ENCODE results near the gene OR5K3. TPM values are rescaled to one million over a fixed set of nuclear protein-coding genes. Genes with fewer than 3 reads are reported as not detected.
"Not testable (repeated sequence)": the region's sequence is repeated elsewhere in the genome, so short reads cannot be mapped to it uniquely, and the experiment has no call there.

The OR5K3 gene
- total RNA-seq, 5 donors from 2014 or later (not counting 1 experiment from before 2014, with no cell fraction given) = not detected

GRCh38 chr3:98372445-98372844 lies 18.0 kb upstream of the OR5K3 start:
- Mint-ChIP-seq H3K4me3 (no peak overlapping the region), H3K4me1 (peaks cover 0 to 3% (median 2%) of the 10 kb centered on the region in 3 donors), H3K27me3 (peaks cover 3% of the 10 kb centered on the region in 2 donors), H3K27ac (no peak overlapping the region), H3K9me3 (no peaks in the 10 kb centered on the region), H3K36me3 (no peaks in the 10 kb centered on the region)
- DNase-seq (no peak), ATAC-seq (replicated peaks in 1 of 4) (no peak)
- H3K4me1 ChIP-seq (ENCODE audit: control insufficient read depth in 1 of 2, extremely low read depth in 1 of 2, insufficient read depth in 2 of 2, low read length in 2 of 2) = no peaks in the 10 kb centered on the region
- H3K9me3 ChIP-seq = no peaks in the 10 kb centered on the region
- no peak overlapping the region for H3K4me3 ChIP-seq (ENCODE audit: control insufficient read depth in 1 of 2, extremely low read depth in 1 of 2, low read length in 1 of 2)
- no peak overlapping the region for H3K27ac ChIP-seq (ENCODE audit: low read length)
- H3K27me3 ChIP-seq (replicated peaks in 1 of 2; ENCODE audit: control insufficient read depth in 2 of 2, extremely low read depth in 1 of 2, insufficient read depth in 2 of 2, low read length in 1 of 2) = no peaks in the 10 kb centered on the region
- ChIA-PET POLR2A (no interaction called here), CTCF (interaction anchor here (0.6 to 0.7 kb wide), 2 partner anchors 219 to 705 kb away, joined by 3 to 4 read pairs; no protein-coding TSS in a partner anchor)
- no CpG with 5 or more reads among the region's 1 CpG for WGBS (ENCODE audit: insufficient coverage)
- H3K36me3 ChIP-seq (ENCODE audit: control insufficient read depth in 2 of 2, extremely low read depth in 1 of 2, insufficient read depth in 1 of 2, low read length in 1 of 2) = no peaks in the 10 kb centered on the region

DNA sequence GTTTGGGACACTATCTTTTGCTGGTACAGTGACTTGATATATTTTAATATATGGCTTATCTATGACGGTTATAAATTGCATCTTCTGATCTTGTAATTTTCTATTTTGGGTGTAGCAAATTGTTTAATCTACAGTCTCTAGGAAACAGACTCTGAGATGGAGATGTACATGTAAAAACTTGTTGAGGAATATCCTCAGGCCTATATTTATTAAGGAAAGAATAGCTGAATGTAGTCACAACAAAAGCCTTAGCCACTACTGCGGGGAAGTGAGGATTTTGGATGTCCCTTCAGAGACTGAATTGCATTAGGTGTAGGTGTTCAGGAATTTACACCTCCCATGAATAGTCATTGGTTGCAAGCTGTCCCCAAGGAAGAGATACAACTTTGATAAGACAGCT lies 13.8 kb upstream of the OR5K3 start:
- no peaks in the 10 kb centered on the region for H3K9me3 ChIP-seq
- Mint-ChIP-seq H3K27ac (no peak overlapping the region), H3K27me3 (peaks cover 4% of the 10 kb centered on the region in 2 donors), H3K36me3 (no peaks in the 10 kb centered on the region), H3K9me3 (no peaks in the 10 kb centered on the region), H3K4me3 (no peak overlapping the region), H3K4me1 (peaks cover 0 to 3% (median 2%) of the 10 kb centered on the region in 3 donors)
- ChIA-PET POLR2A (interaction anchor here in 1 of 2 donors (0.6 kb wide), 1 partner anchor 292 kb away, joined by 6 read pairs; no protein-coding TSS in a partner anchor), CTCF (no interaction called here)
- no peaks in the 10 kb centered on the region for H3K36me3 ChIP-seq (ENCODE audit: control insufficient read depth in 2 of 2, extremely low read depth in 1 of 2, insufficient read depth in 1 of 2, low read length in 1 of 2)
- H3K4me1 ChIP-seq (ENCODE audit: control insufficient read depth in 1 of 2, extremely low read depth in 1 of 2, insufficient read depth in 2 of 2, low read length in 2 of 2) = no peaks in the 10 kb centered on the region
- no CpG with 5 or more reads among the region's 2 CpGs for WGBS (ENCODE audit: insufficient coverage)
- H3K27ac ChIP-seq (ENCODE audit: low read length) = no peak overlapping the region
- no peaks in the 10 kb centered on the region for H3K27me3 ChIP-seq (replicated peaks in 1 of 2; ENCODE audit: control insufficient read depth in 2 of 2, extremely low read depth in 1 of 2, insufficient read depth in 2 of 2, low read length in 1 of 2)
- DNase-seq = no peak
- no peak for ATAC-seq (replicated peaks in 1 of 4)
- H3K4me3 ChIP-seq (ENCODE audit: control insufficient read depth in 1 of 2, extremely low read depth in 1 of 2, low read length in 1 of 2) = no peak overlapping the region

DNA sequence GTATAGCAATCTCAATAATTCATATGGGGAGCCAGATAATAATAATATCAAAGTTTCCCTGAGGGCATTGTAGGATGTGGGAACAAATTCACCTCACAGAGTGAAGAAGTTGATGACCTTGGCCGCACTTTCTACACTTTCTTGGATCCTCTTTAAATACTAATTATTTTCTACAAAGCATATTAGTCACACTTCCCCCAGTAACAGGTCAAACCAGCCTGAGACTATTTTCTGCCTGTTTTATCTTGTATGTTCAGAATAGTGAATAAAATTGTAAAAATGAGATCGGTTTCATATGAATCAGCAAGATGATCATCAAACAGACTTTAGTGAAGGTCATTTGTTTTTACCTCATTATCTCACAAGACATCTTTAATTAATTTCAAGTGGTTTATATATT lies 2.3 kb upstream of the OR5K3 start:
- POLR2A ChIA-PET = no interaction called here

DNA sequence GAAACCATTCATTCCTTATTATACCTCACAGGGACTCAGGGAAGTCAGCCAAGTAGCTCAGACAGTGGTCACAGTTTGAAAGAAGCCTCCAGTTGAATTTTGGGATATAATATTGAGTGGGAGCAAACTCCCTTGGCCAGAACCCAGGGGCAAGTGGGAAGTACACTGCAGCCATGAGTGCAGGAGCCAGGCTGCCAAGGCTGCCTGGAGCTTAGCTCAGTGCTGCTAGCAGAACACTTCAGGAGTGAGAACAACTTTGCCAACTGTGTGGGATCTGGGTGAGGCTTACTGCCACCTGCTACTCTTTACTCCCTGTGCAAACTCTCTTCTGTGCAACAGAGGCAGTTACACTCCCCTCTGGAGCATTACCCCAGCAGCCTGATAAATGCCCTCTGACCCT lies 4.6 kb downstream of the OR5K3 start:
- ATAC-seq (replicated peaks in 1 of 4) (no peak), DNase-seq (no peak)
- H3K36me3 ChIP-seq (ENCODE audit: control insufficient read depth in 2 of 2, extremely low read depth in 1 of 2, insufficient read depth in 1 of 2, low read length in 1 of 2) = no peaks in the 10 kb centered on the region
- H3K4me3 ChIP-seq (ENCODE audit: control insufficient read depth in 1 of 2, extremely low read depth in 1 of 2, low read length in 1 of 2) = no peak overlapping the region
- H3K9me3 ChIP-seq = no peaks in the 10 kb centered on the region
- peaks cover 9 to 18% of the 10 kb centered on the region in 2 donors for H3K27me3 Mint-ChIP-seq
- no peaks in the 10 kb centered on the region for H3K36me3 Mint-ChIP-seq
- H3K27ac Mint-ChIP-seq = no peak overlapping the region
- peaks cover 0 to 7% of the 10 kb centered on the region in 2 experiments for H3K27me3 ChIP-seq (replicated peaks in 1 of 2; ENCODE audit: control insufficient read depth in 2 of 2, extremely low read depth in 1 of 2, insufficient read depth in 2 of 2, low read length in 1 of 2)
- no peak overlapping the region for H3K4me3 Mint-ChIP-seq
- H3K4me1 Mint-ChIP-seq = peaks cover 0 to 2% (median 0%) of the 10 kb centered on the region in 3 donors
- peaks cover 0 to 21% (median 18%) of the 10 kb centered on the region in 3 donors for H3K9me3 Mint-ChIP-seq
- H3K27ac ChIP-seq (ENCODE audit: low read length) = no peak overlapping the region
- no peaks in the 10 kb centered on the region for H3K4me1 ChIP-seq (ENCODE audit: control insufficient read depth in 1 of 2, extremely low read depth in 1 of 2, insufficient read depth in 2 of 2, low read length in 2 of 2)
- ChIA-PET CTCF (no interaction called here), POLR2A (interaction anchor here in 1 of 2 donors (0.9 kb wide), 1 partner anchor 13 kb away, joined by 4 read pairs; no protein-coding TSS in a partner anchor)

More for the DNA sequence above, 2.3 kb upstream of the OR5K3 start:
- Mint-ChIP-seq H3K4me1 (no peaks in the 10 kb centered on the region), H3K9me3 (no peaks in the 10 kb centered on the region), H3K27me3 (peaks cover 12 to 15% of the 10 kb centered on the region in 2 donors), H3K27ac (no peak overlapping the region), H3K36me3 (no peaks in the 10 kb centered on the region), H3K4me3 (no peak overlapping the region)
- Histone ChIP-seq H3K4me3 (ENCODE audit: control insufficient read depth in 1 of 2, extremely low read depth in 1 of 2, low read length in 1 of 2) (no peak overlapping the region), H3K27me3 (replicated peaks in 1 of 2; ENCODE audit: control insufficient read depth in 2 of 2, extremely low read depth in 1 of 2, insufficient read depth in 2 of 2, low read length in 1 of 2) (no peaks in the 10 kb centered on the region), H3K9me3 (no peaks in the 10 kb centered on the region), H3K36me3 (ENCODE audit: control insufficient read depth in 2 of 2, extremely low read depth in 1 of 2, insufficient read depth in 1 of 2, low read length in 1 of 2) (no peaks in the 10 kb centered on the region), H3K4me1 (ENCODE audit: control insufficient read depth in 1 of 2, extremely low read depth in 1 of 2, insufficient read depth in 2 of 2, low read length in 2 of 2) (no peaks in the 10 kb centered on the region), H3K27ac (ENCODE audit: low read length) (no peak overlapping the region)
- no CpG with 5 or more reads among the region's 2 CpGs for WGBS (ENCODE audit: insufficient coverage)
- CTCF ChIA-PET = no interaction called here
- ATAC-seq (replicated peaks in 1 of 4) = no peak
- no peak for DNase-seq

DNA sequence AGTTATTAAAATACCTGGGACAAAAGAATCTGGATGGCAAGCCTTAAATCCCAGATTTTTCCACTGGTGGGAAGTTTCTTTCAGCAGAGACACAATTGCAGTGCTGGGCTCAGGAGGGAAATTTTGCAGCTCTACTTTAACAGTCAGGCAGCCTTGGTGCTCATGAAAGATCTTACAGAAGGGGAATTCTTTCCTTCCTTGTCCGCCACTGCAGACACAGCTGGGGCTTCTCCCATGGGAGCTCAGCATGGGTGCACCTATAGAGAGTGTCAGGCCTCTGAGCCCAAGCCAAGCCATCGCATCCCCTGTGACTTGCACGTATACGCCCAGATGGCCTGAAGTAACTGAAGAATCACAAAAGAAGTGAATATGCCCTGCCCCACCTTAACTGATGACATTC lies 6.0 kb downstream of the OR5K3 start:
- H3K4me3 Mint-ChIP-seq; DNase-seq; H3K36me3 ChIP-seq (ENCODE audit: control insufficient read depth in 2 of 2, extremely low read depth in 1 of 2, insufficient read depth in 1 of 2, low read length in 1 of 2); CTCF ChIA-PET; POLR2A ChIA-PET; H3K27me3 ChIP-seq (replicated peaks in 1 of 2; ENCODE audit: control insufficient read depth in 2 of 2, extremely low read depth in 1 of 2, insufficient read depth in 2 of 2, low read length in 1 of 2); H3K9me3 ChIP-seq; H3K4me3 ChIP-seq (ENCODE audit: control insufficient read depth in 1 of 2, extremely low read depth in 1 of 2, low read length in 1 of 2); ATAC-seq (replicated peaks in 1 of 4); H3K4me1 ChIP-seq (ENCODE audit: control insufficient read depth in 1 of 2, extremely low read depth in 1 of 2, insufficient read depth in 2 of 2, low read length in 2 of 2); H3K36me3 Mint-ChIP-seq; H3K4me1 Mint-ChIP-seq; H3K27ac Mint-ChIP-seq; H3K27ac ChIP-seq (ENCODE audit: low read length): not testable (repeated sequence)
- H3K27me3 Mint-ChIP-seq = peaks cover 5 to 16% of the 10 kb centered on the region in 2 donors
- peaks cover 3 to 32% (median 22%) of the 10 kb centered on the region in 3 donors for H3K9me3 Mint-ChIP-seq
- WGBS (ENCODE audit: insufficient coverage) = no CpG with 5 or more reads among the region's 4 CpGs

DNA sequence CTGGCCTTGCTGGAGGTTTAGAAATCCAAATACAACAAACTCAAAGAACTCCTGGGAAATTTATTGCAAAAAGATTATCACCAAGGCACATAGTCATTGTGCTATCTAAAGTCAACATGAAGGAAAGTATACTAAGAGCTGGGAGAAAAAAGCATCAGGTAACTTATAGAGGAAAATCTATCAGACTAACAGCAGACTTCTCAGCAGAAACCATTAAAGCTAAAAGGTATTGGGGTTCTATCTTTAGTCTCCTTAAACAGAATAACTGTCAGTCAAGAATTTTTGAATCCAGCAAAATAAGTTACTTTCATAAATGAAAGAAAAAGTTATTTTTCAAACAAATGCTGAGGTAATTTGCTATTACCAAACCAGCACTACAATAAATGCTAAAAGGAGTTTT lies 8.0 kb downstream of the OR5K3 start:
- no peaks in the 10 kb centered on the region for H3K4me1 ChIP-seq (ENCODE audit: control insufficient read depth in 1 of 2, extremely low read depth in 1 of 2, insufficient read depth in 2 of 2, low read length in 2 of 2)
- DNase-seq (no peak), ATAC-seq (replicated peaks in 1 of 4) (no peak)
- peaks cover 5 to 16% of the 10 kb centered on the region in 2 donors for H3K27me3 Mint-ChIP-seq
- no peak overlapping the region for H3K27ac Mint-ChIP-seq
- no peak overlapping the region for H3K4me3 ChIP-seq (ENCODE audit: control insufficient read depth in 1 of 2, extremely low read depth in 1 of 2, low read length in 1 of 2)
- peaks cover 0 to 3% (median 0%) of the 10 kb centered on the region in 3 donors for H3K4me1 Mint-ChIP-seq
- H3K27me3 ChIP-seq (replicated peaks in 1 of 2; ENCODE audit: control insufficient read depth in 2 of 2, extremely low read depth in 1 of 2, insufficient read depth in 2 of 2, low read length in 1 of 2) = peaks cover 0 to 17% of the 10 kb centered on the region in 2 experiments
- H3K9me3 Mint-ChIP-seq = peaks cover 10 to 47% (median 31%) of the 10 kb centered on the region in 3 donors
- ChIA-PET POLR2A (no interaction called here), CTCF (no interaction called here)
- H3K4me3 Mint-ChIP-seq = no peak overlapping the region
- H3K27ac ChIP-seq (ENCODE audit: low read length) = no peak overlapping the region
- H3K36me3 Mint-ChIP-seq = peaks cover 3% of the 10 kb centered on the region
- no peaks in the 10 kb centered on the region for H3K9me3 ChIP-seq
- no peaks in the 10 kb centered on the region for H3K36me3 ChIP-seq (ENCODE audit: control insufficient read depth in 2 of 2, extremely low read depth in 1 of 2, insufficient read depth in 1 of 2, low read length in 1 of 2)

DNA sequence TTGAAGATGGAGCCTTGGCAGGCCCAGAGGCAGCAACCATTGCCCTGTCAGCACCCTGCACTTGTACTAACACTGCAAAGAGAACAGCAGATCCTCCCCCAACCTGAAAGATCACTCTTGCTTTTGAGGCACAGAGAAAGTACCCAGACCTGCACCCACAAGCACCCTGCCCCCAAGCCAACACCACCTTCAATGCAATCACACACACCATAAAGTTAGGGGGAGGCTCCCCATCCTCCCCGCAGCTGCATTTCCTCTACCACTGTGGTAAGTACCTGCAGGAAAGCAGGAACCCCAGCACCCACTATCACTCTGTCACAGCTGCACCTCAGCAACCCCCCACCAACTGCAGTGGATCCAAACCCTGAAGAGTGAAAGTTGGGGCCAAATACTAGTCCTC lies 12.0 kb downstream of the OR5K3 start:
- Mint-ChIP-seq H3K36me3 (peaks cover 14% of the 10 kb centered on the region), H3K27me3 (peaks cover 0 to 6% of the 10 kb centered on the region in 2 donors), H3K4me1 (peaks cover 0 to 3% (median 0%) of the 10 kb centered on the region in 3 donors), H3K4me3 (no peak overlapping the region), H3K9me3 (peaks cover 25 to 70% (median 53%) of the 10 kb centered on the region in 3 donors), H3K27ac (no peak overlapping the region)
- DNase-seq (no peak), ATAC-seq (replicated peaks in 1 of 4) (no peak)
- Histone ChIP-seq H3K4me1 (ENCODE audit: control insufficient read depth in 1 of 2, extremely low read depth in 1 of 2, insufficient read depth in 2 of 2, low read length in 2 of 2) (no peaks in the 10 kb centered on the region), H3K36me3 (ENCODE audit: control insufficient read depth in 2 of 2, extremely low read depth in 1 of 2, insufficient read depth in 1 of 2, low read length in 1 of 2) (no peaks in the 10 kb centered on the region), H3K9me3 (peaks cover 4% of the 10 kb centered on the region), H3K27ac (ENCODE audit: low read length) (no peak overlapping the region), H3K27me3 (replicated peaks in 1 of 2; ENCODE audit: control insufficient read depth in 2 of 2, extremely low read depth in 1 of 2, insufficient read depth in 2 of 2, low read length in 1 of 2) (peaks cover 0 to 10% of the 10 kb centered on the region in 2 experiments), H3K4me3 (ENCODE audit: control insufficient read depth in 1 of 2, extremely low read depth in 1 of 2, low read length in 1 of 2) (no peak overlapping the region)
- whole genome bisulfite sequencing (ENCODE audit: insufficient coverage) = no CpG with 5 or more reads among the region's 1 CpG
- CTCF ChIA-PET = no interaction called here
- POLR2A ChIA-PET = no interaction called here

Measured in T-cell (primary cell).